Right atrium auricular region (tissue), 2 donors: ENCODE data around the gene CAMK2B. TPM values are rescaled to one million over a fixed set of nuclear protein-coding genes. Genes with fewer than 3 reads are reported as not detected.

ENCODE experiments used
- DNase-seq: peaks from one replicate; pipeline ENCODE4 v3.0.0-alpha.2; 2019; ENCODE audit warnings: low spot score
- H3K27ac ChIP-seq, 2 donors: fragments of 200-600 bp; sonication (generic); 1 replicate in 1 of 2; 2 replicates in 1 of 2; pipeline ENCODE4 v1.5.1; 2016 to 2019
- H3K27me3 ChIP-seq, 2 donors: fragments of 200-600 bp; sonication (generic); one replicate each; pipeline versions ENCODE4 v1.5.1 to v1.6.0; 2017 to 2019
- H3K36me3 ChIP-seq: fragments of 200-600 bp; sonication (generic); one replicate; pipeline ENCODE4 v1.5.1; 2016
- H3K4me1 ChIP-seq, 2 donors: fragments of 200-600 bp; sonication (generic); one replicate each; pipeline versions ENCODE4 v1.5.1 to v1.6.0; 2017 to 2019
- H3K4me3 ChIP-seq, 2 donors: fragments of 200-600 bp; sonication (generic); 1 replicate in 1 of 2; 2 replicates in 1 of 2; pipeline ENCODE4 v1.5.1; 2017 to 2019; ENCODE audit warnings: mild to moderate bottlenecking in 1 of 2, moderate library complexity in 1 of 2
- H3K9me3 ChIP-seq, 2 donors: fragments of 200-600 bp; sonication (generic); one replicate each; pipeline ENCODE4 v1.5.1; 2019
- CTCF ChIP-seq, 2 donors: fragments of 200-600 bp; sonication (generic); IDR thresholded peaks; one replicate each; pipeline ENCODE4 v1.5.1; 2019; ENCODE audit warnings: antibody characterized with exemption in 2 of 2
- total RNA-seq, 2 donors: library from RNA; depleted of rRNA; stranded (reverse); fragments of >200 nt; gene quantifications; one replicate each; pipeline ENCODE4 v1.1.0, GENCODE V29; 2016

The CAMK2B gene
- total RNA-seq, 2 donors from 2014 or later, result 79.9 to 84.7 TPM

GRCh38 chr7:44222074-44222473, 103.3 kb downstream of the CAMK2B start:
- Histone ChIP-seq H3K27me3 (no peaks in the 10 kb centered on the region), H3K9me3 (no peaks in the 10 kb centered on the region), H3K36me3 (peaks cover 3% of the 10 kb centered on the region), H3K27ac (no peak overlapping the region), H3K4me3 (no peak overlapping the region), H3K4me1 (no peaks in the 10 kb centered on the region)
- TF ChIP-seq CTCF (IDR thresholded peaks at IDR 0.05), result no peak
- no peak for DNase-seq

GRCh38 chr7:44221231-44221791, 104.1 kb downstream of the CAMK2B start:
- Histone ChIP-seq H3K27me3 (no peaks in the 10 kb centered on the region), H3K4me1 (no peaks in the 10 kb centered on the region), H3K27ac (no peak overlapping the region), H3K9me3 (no peaks in the 10 kb centered on the region), H3K4me3 (no peak overlapping the region), H3K36me3 (peaks cover 3% of the 10 kb centered on the region)
- DNase-seq, result no peak
- no peak for TF ChIP-seq CTCF (IDR thresholded peaks at IDR 0.05)

GRCh38 chr7:44220358-44221112, 104.9 kb downstream of the CAMK2B start:
- no peak for DNase-seq
- no peak for TF ChIP-seq CTCF (IDR thresholded peaks at IDR 0.05)
- Histone ChIP-seq H3K27ac (no peak overlapping the region), H3K36me3 (peaks cover 3% of the 10 kb centered on the region), H3K27me3 (no peaks in the 10 kb centered on the region), H3K4me3 (no peak overlapping the region), H3K9me3 (no peaks in the 10 kb centered on the region), H3K4me1 (no peaks in the 10 kb centered on the region)

- DNase-seq, result no peak
- Histone ChIP-seq H3K4me1 (no peaks in the 10 kb centered on the region), H3K36me3 (peaks cover 3% of the 10 kb centered on the region), H3K27ac (no peak overlapping the region), H3K9me3 (no peaks in the 10 kb centered on the region), H3K27me3 (no peaks in the 10 kb centered on the region), H3K4me3 (no peak overlapping the region)
- no peak for TF ChIP-seq CTCF (IDR thresholded peaks at IDR 0.05)
These were observed 105.4 kb downstream of the CAMK2B start for GRCh38 chr7:44220046-44220357.

- no peak for DNase-seq
- Histone ChIP-seq H3K4me1 (no peaks in the 10 kb centered on the region), H3K4me3 (no peak overlapping the region), H3K27ac (no peak overlapping the region), H3K36me3 (peaks cover 3% of the 10 kb centered on the region), H3K27me3 (no peaks in the 10 kb centered on the region), H3K9me3 (no peaks in the 10 kb centered on the region)
- no peak for TF ChIP-seq CTCF (IDR thresholded peaks at IDR 0.05)
These were observed 105.9 kb downstream of the CAMK2B start for GRCh38 chr7:44219371-44220045.
